Islet of Langerhans (tissue), 1 donor: Measurements from ENCODE around the gene TRMT13.
"Not testable (repeated sequence)": the region's sequence is repeated elsewhere in the genome, so short reads cannot be mapped to it uniquely, and the experiment has no call there.

Source experiments
- FAIRE-seq: peaks from one replicate; lab custom pipeline; 2011; peaks lifted over from hg19 to GRCh38; lab: Jason Lieb, UNC

The TRMT13 gene

DNA sequence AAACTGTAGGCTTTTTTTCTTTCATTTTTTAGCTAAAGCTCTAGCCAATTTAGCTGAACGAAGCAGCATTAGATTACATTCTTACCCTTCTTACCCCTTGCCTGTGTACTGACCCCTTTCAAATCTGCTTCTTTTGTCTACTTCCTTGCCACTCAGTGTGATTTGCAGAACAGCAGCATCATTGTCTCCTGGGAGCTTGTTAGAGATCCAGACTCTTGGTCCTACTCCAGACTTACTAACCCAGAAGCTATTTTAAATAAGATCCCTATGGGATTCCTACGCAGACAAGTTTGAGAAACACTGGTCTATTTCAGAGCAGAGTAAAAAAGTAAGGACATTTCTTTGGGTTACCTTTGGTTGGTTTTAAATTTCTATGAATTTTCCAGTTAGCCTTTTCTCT, 31.3 kb downstream of the TRMT13 start:
- FAIRE-seq = no peak

DNA sequence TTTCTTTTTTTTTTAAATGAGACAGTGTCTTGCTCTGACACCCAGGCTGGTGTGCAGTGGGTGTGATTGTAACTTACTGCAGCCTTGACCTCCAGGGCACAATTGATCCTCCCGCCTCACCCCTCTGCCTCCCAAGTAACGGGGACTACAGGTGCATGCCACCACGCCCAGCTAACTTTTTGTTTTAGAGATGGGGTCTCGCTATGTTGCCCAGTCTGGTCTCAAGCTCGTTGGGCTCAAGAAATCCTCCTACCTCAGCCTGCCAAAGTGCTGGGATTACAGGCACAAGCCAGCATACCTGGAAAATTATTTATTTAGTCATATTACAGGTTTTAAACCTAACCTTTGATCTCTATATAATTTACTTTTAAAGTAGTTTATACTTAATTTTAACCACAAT, 31.7 kb downstream of the TRMT13 start:
- no peak for FAIRE-seq

DNA sequence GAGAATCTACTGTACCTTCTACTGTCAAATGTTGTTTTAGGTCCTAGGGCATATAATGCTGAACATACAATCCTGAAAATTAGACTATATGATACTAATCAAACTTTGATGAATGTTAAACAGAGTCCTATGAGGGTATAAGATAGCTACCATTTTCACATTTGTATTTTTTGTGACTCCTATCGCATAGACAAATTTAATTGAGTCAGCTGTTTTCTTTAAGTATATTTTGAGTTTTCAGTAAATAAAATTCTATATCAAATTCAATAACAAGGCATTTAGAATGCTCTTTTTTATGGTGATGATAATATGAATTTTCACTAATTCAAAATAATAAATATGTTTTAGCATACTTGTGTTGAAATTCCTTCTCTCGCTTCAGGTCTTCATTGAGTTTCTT, 35.1 kb downstream of the TRMT13 start:
- no peak for FAIRE-seq

DNA sequence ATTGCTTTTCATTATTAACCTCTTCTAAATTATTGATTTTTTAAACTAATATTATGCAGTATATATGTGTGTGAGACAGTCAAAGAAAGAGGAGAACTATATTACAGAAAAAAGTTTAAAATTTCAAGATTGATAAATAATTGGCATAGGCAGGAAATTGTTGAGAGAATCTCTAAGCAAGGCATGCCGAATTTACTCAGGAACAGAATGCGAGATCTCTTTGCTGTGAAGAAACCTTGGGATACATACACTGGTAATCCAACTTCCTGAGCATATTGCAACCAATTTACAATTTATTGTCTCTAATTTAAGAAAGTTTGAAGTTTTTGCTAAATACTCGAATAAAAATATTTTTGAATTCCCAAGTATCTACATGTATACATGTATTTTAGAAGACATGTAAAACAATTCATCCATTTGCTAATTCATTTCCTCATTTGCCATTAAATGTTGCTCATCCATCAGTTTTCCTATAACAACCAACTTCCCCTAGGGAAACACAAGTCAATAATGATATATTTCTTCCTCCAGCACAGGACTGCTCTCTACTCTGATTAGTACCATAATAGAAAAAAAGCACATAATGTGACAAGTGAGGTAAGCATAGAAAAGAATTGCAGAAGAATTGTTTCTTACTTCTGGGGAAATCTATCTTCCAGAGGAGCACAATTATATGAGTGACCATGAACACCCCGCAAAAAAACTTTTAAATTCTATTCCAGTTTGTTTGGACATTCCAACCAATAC, 44.5 kb downstream of the TRMT13 start:
- no peak for FAIRE-seq

DNA sequence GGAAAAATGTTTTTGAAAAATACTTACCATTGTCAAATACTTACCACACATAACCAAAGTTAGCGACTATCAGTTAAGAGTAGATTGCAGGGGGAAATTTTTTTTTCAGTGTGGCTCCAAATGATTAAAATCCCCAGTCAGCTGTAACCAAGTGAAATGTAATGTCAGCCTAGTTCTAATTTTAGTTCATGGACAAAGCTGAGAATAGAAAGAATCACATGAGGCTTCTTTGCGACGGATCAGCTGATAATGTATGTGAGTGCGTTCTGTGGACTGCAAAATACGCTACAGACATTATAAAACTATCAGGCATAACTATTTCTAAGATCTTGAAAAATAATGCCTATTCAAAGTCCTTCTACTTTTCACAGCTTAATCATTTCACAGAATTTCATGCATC, 45.1 kb downstream of the TRMT13 start, which contains the start of gene LRRC39:
LRRC39 (minus strand) TSS at position 166 of the 400 bp plus-strand sequence. CDS start 9,740 bp downstream, outside the sequence.
- FAIRE-seq = peak; percentile 47

DNA sequence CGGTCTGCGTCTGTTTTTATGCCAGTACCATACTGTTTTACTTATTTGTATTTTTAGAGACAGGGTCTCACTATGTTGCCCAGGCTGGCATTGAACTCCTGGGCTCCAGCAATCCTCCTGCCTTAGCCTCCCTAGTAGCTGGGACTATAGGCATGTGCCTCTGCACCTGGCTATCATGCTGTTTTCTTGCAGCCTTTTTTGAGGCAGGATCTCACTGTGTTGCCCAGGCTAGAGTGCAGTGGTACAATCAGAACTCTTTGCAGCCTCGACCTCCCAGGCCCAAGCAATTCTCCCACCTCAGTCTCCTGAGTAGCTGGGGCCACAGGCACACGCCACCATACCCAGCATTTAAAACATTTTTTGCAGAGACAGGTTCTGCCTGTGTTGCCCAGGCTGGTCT, 50.4 kb downstream of the TRMT13 start:
- no peak for FAIRE-seq

DNA sequence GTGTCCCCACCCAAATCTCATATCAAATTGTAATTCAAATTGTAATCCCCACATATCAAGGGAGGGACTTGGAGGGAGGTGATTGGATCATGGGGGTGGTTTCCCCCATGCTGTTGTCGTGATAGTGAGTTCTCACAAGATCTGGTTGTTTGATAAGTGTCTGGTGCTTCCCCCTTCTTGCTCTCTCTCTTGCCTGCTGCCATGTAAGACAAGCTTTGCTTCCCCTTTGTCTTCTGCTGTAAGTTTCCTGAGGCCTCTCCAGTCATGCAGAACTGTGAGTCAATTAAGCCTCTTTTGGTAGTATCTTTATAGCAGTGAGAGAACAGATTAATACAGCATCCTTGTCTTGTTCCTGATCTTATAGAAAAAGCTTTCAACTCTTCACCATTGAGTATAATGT, 51.6 kb downstream of the TRMT13 start:
- no peak for FAIRE-seq

DNA sequence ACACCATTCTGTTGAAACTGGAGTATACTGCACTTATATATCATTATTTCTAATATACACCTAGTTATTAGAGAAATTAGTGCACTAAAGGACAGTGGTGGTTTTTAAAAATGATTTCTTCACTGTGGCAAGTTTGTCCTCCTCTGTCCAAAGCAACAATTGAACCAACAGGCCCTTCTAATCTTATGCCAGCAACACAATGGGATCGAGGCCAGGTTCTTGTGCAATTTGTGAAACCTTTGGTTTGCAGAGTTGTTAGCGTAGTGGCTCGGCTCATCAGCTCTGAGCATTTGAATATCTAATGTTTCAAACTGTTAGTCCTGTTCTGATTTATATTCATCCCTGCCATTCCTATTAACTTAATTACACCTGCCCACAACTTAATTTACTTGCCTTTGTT, 54.9 kb downstream of the TRMT13 start:
- no peak for FAIRE-seq

DNA sequence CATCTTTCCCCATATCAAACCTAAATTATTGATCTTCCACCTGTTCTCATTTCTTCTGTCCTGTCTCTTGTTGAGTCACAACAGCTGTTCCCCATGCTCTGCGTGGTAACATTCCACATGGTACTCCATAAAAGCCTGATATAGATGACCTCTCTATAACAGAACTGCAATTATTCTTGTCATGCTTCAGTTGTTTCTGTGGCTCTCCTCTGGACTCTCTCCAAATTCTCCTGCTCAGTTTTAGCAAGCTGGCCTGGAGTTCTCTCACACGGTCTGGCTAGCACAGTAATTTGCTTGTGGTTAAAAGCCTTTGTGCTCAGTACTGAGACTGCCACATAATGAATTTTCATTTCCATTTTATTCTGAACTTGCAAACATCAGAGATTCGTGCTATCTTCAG, 55.7 kb downstream of the TRMT13 start:
- FAIRE-seq = peak; percentile 71

DNA sequence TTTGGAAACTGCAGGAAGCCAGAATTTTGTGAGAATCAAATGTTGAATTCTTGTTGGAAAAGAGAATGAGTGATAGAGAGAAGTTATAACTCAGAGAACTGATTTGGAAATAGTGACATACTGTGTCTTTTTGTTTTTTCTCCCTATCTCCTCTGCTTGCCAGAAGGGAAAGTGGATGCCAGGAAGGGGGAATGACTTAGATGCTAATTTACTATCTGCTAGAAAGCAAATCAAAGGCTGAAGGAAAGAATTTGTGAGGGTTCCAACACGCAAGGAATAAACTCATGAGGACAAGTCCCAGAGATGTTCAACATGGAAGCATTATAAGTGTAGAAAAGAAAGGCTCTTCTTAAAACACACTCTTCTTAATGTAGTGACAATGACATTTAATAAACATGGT, 65.6 kb downstream of the TRMT13 start:
- no peak for FAIRE-seq

DNA sequence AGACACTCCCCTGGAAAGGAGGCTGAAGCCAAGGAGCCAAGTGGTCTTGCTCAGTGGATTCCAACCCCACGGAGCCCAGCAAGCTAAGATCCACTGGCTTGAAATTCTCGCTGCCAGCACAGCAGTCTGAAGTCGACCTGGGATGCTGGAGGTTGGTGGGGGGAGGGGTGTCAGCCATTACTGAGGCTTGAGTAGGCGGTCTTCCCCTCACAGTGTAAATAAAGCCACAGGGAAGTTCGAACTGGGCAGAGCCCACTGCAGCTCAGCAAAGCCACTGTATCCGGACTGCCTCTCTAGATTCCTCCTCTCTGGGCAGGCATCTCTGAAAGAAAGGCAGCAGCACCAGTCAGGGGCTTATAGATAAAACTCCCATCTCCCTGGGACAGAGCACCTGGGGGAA, 67.1 kb downstream of the TRMT13 start:
- FAIRE-seq = not testable (repeated sequence)
